ENCODE results near the gene TMTC1. TPM values are rescaled to one million over a fixed set of nuclear protein-coding genes. Genes with fewer than 3 reads are reported as not detected.
"Not testable (repeated sequence)": the region's sequence is repeated elsewhere in the genome, so short reads cannot be mapped to it uniquely, and the experiment has no call there.

The TMTC1 gene
- total RNA-seq: 0.27 TPM

DNA sequence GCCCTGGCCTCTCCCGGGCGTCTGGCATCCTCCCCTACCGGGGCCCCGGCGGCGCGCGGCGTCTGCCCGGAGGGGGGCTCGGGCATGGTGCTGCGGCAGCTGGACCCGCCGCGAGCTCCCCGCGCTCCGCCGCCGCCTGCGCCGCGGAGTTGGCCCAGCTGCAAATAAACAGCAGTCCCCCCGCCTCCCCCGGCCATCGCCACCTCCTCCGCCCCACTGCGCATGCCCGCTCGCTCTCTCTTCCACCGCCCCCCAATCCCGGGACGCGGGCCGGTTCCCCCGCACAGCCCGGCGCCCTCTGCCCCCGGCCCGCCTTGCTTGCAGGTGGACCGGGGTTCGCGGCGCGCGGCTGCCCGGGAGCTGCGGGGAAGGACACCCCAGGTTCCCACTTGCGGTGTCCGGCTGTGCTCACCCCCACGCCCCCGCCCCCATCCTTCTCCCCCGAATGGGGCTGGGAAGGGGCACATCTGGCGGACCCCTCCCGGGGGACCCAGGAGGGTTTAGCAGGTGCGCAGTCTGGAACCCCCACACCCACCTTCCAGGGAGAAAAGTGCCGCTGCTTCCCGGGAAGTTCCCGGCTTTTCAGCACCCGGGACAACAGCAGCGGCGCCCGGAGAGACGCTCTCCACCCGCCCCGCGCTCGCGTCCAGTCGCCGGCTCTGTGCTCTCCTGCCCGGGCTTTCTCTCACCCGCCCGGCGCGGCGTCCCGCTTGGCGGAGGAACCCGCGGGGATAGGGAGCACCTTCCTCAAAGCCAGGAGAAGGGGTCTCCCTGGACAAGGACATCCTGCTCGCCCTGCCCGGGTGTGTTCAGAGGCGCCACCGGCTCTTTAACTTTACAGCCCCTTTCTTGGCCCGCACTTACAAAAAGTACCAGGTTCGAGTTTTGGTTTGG is at the start of gene TMTC1:
Gene TMTC1 (minus strand): TSS at position 170 of the 894 bp plus-strand sequence. CDS start 191 bp downstream, outside the sequence.
- DNase-seq (ENCODE audit: low read depth in 2 of 3, low spot score in 2 of 3): peak in 2 of 3 donors; percentile 37 to 55

DNA sequence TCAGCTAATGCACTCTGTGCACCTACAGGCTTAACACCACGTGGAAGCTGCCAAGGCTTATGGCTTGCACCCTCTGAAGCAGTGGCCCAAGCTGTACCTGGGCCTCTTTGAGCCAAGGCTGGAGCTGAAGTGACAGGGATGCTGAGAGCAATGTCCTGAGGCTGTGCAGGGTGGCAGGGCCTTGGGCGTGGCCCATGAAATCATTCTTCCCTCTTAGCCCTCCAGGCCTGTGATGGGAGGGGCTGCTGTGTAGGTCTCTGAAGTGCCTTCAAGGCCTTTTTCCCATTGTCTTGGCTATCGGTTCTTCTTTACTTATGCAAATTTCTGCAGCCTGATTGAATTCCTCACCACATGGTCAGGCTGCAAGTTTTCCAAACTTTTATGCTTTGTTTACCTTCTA is 47.4 kb upstream of the TMTC1 start:
- DNase-seq (ENCODE audit: low read depth in 2 of 3, low spot score in 2 of 3): no peak

DNA sequence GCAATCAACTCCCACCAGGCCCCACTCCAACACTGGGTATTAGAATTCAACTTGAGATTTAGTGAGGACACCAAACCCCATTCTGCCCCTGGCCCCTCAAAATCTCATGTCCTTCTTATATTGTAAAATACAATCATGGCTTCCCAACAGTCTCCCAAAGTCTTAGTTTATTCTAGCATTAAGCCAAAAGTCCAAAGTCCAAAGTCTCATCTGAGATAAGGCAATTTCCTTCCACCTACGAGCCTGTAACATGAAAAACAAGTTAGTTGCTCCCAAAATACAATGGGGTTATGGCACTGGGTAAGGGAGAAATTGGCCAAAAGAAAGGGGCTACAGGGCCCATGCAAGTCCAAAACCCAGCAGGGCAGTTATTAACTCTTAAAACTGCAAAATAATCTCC is 46.6 kb upstream of the TMTC1 start:
- no peak for DNase-seq (ENCODE audit: low read depth in 2 of 3, low spot score in 2 of 3)

DNA sequence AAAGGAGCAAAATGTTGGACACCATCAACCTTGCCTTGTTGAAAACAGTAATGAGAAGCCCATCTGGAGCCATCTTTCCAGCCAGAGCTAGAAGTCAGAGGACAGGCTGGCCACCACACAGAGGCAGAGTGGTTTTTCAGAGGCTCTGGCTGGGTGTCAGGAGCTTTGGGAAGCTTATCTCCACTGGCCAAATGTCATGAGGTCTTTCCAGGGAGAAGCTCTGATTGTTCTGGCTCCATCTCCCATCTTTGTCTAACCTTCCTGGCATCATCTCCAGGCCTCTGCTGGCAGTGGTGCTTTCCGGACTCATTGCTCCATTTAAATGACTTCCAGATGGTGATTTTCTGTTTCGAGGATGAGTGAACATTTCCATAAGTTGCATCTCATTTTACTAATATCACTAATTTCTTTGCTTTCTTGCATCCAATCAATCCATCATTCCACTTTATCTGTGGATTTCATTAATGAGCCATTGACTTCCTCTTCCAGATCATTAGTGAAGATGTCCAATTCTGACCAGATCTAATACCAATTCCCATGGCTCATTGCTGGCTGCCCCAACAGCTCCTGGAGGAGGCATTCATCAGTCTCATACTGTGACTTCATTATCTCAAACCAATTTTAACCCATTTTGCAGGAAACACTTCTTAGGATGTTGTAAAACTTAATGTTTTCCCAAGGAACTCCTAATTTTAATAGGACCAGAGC is 35.3 kb upstream of the TMTC1 start:
- DNase-seq (ENCODE audit: low read depth in 2 of 3, low spot score in 2 of 3): no peak

DNA sequence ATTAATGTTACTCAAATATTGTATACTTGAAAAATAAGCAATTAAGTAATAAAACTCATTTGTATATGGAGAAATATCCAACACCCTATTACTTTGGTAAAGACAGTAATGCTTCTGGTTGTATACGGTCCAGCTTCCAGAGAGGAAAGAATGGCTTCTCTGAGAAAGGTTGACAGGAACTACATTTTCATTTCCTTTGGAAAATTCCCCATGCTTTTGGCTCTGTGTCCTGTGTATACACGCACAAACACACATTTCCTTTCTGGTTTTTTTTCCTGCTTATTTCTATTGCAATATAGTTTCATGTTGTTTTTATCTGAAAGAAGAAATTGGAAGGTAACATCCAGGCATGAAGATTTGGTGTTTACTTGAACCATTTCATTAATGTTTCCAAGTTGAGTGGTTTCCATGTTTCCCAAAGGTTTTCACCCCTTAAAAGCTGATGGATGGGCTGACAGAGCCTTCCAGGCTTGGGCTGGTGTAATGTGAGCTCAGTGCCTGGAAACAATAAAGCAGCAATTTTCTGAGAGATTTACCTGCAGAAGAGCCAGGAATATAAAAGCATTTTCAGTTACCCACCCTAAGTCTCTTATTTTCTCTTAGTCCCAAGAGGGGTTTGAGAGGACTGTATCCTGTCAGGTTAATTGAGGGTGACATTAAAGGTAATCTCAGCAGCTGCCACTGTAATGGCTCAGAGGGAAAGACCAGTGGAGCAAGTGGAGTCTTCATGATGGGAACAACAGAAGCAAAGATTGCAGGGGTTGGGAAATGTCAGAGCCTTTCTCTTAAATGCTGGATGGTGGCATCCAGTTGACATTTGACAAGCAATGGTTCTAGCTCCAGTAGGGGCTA is 33.4 kb upstream of the TMTC1 start:
- DNase-seq (ENCODE audit: low read depth in 2 of 3, low spot score in 2 of 3): no peak

DNA sequence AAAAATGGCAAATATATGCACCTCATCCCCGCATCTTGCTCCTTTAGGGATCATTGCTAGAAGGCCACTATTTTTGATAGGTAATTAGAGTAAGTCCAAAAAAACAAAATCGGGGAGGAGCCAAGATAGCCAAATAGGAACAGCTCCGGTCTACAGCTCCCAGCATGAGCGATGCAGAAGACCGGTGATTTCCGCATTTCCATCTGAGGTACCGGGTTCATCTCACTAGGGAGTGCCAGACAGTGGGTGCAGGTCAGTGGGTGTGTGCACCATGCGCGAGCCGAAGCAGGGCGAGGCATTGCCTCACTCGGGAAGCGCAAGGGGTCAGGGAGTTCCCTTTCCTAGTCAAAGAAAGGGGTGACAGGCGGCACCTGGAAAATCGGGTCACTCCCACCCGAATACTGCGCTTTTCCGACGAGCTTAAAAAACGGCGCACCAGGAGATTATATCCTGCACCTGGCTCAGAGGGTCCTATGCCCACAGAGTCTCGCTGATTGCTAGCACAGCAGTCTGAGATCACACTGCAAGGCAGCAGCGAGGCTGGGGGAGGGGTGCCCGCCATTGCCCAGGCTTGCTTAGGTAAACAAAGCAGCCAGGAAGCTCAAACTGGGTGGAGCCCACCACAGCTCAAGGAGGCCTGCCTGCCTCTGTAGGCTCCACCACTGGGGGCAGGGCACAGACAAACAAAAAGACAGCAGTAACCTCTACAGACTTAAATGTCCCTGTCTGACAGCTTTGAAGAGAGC is 26.0 kb upstream of the TMTC1 start:
- not testable (repeated sequence) for DNase-seq (ENCODE audit: low read depth in 2 of 3, low spot score in 2 of 3)

DNA sequence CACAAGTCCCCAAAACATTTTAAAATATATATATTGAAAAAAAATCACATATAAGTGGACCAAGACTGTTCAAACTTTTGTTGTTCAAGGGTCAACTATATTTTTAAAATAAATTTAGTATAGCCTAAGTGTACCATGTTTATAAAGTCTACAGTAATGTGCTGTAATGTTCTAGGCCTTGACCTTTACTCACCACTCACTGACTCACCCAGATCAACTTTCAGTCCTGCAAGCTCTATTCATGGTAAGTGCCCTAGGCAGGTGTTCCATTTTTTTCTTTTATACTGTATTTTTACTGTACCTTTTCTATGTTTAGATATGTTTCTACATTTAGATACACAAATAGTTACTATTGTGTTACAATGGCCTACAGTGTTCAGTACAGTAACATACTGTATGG is 23.4 kb upstream of the TMTC1 start:
- no peak for DNase-seq (ENCODE audit: low read depth in 2 of 3, low spot score in 2 of 3)

DNA sequence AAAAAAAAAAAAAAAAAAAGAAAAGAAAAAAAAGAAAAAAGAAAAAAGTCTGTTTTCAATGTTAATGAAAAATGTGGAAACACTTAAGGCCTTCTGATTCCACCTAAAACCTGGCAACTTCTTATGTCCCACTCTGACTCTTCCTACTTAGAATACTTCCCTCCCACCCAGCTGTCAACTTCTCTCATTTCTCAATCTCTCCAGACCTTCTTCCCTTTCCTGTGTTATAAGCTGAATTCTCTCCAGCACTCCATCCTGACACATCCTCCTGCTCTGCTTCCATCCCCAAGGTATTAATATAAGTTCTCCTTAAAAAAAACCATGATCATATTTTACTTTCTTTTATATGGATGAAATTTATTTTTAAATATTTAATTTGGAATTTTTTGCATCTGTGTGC is 20.3 kb upstream of the TMTC1 start:
- DNase-seq (ENCODE audit: low read depth in 2 of 3, low spot score in 2 of 3): no peak

DNA sequence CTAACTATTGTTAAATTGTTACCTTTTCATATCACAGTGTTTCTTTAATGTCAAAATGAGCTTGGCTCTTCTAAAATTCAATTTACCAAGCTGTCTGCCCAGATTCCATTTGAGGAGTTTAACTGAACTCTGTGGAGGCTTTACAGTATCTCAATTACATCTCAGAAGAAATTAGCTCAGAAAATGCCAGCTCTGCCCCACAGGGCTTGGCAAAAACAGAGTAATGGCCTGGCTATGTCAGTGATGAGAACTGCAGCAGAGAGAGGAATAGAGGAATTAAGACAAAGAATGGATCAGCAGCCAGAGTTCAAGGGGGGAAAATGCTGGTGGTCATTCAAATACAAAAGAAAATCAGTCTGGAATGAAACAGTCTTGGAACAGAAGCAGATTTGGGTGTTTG is 15.8 kb upstream of the TMTC1 start:
- DNase-seq (ENCODE audit: low read depth in 2 of 3, low spot score in 2 of 3): no peak

DNA sequence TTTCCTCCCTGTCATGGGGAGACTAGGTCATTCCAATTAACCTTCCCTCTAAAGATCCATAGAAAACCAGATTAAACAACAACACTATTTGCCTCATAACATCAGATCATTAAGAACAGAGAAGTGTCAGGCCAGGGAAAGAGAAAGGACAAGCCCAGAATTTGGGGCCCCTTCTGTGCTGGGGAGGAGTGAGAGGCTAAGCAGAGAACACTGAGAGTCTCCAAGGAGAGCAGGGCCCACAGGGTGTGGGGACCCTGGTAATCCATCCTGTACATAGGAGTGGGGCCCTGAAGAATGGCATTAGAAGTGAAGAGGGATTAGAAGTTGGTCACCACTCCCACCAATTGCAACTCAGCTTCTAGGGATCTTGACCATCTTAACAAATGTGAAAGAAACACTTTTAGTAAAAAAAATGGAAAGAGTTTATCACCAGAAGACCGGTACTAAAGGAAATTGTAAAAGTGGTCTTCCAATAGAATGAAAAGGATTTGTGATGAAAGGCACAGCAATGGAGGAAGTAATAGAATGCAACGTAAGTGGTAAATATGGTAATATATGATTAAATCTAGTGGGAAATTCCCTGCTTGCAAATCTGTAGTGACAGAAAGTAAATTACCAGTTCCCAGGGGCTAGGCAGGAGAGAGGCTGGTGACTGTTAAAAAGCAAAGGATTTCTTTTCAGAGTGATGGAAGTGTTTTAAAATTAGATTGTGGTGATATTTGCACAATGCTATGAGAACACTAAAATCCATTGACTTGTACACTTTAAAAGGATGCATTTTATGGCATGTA is 14.0 kb upstream of the TMTC1 start:
- DNase-seq (ENCODE audit: low read depth in 2 of 3, low spot score in 2 of 3): no peak

DNA sequence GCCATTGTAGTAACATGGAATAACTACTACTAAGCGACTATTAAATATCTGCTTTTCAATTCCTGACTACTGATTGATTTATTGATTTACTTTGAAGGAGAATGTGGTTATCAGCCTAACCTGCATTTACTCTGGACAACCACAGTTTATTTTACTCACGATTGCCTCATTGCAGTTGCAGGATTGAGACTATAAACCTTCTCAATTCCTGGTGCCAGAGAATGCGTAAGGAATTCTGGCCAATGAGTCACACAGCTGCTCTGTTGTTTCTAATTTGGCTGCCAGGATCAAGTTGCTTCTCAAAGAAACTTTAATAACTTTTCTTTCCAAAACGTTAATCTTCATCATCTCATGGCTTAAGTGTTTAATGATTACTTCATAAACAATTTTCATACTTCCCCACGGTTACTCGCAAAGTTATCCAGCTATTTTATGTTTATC is 13.1 kb upstream of the TMTC1 start:
- DNase-seq (ENCODE audit: low read depth in 2 of 3, low spot score in 2 of 3): no peak

DNA sequence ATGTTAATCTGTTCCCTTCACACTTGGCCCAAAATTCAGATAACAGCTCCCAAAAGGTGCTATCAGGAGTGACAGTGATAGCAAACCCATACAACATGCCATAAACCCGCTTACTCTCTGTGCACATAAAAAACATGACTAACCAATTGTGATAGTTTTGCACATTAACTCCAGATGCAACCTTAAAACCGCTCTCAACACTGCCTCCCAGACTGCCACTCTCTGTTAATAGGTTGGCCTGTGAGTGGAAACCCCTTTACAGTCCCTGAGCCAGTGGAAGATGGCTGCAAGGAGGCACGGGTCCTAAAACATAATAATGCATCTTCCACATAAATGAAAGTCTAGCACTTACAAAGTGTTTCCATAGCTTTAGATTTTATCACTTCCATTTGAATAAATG is 12.0 kb upstream of the TMTC1 start:
- DNase-seq (ENCODE audit: low read depth in 2 of 3, low spot score in 2 of 3): no peak

DNA sequence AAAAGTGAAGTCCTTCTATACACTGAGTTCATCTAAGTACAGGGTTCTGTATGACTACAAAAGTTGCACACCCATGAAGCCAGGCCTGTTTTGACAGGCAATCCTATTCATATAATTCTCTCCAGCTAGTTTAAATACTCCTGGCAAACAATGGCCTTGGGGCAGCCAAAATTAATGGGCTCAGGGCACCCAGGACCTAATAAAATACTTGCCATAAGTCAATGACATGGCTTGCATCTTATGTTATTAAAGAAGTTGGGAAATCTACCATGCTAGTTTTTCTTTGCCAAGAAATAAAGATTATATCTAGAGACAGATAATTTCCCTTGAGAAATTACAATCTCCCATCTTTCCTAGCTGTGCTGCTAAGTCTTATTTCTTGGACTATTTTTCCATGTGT is 11.1 kb upstream of the TMTC1 start:
- no peak for DNase-seq (ENCODE audit: low read depth in 2 of 3, low spot score in 2 of 3)

DNA sequence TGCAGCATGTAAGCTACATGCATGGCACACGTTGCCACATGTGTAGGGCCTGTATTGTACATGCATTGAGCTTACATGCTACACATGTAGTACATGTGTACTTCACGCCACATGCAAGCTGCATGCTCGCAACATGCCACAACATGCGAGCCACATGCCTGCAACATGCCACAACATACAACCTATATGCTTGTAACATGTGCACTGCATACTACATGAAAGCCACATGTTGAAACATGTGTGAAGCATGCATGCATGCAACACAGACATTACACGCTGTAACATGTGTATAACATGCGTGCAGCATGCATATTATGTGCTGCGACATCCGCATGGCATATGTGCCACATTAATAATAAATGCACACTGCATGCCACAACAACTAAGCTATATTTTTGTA is 9.1 kb upstream of the TMTC1 start:
- no peak for DNase-seq (ENCODE audit: low read depth in 2 of 3, low spot score in 2 of 3)

DNA sequence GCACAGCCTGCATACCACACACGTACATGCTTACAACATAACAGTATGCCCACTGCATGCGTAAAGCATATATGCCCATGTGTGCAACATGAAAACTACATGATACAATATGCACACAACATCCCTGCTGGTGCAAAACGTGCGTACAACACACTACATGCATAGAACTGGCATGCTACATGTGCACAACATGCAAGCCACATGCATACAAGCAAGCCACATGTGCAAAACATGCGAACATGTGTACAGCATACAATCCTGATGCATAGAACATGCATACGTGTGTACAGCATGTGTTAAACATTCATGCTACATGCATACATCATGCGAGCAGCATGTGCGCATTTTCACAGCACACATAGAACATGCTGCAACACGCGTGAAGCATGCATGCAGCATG is 8.4 kb upstream of the TMTC1 start:
- no peak for DNase-seq (ENCODE audit: low read depth in 2 of 3, low spot score in 2 of 3)

DNA sequence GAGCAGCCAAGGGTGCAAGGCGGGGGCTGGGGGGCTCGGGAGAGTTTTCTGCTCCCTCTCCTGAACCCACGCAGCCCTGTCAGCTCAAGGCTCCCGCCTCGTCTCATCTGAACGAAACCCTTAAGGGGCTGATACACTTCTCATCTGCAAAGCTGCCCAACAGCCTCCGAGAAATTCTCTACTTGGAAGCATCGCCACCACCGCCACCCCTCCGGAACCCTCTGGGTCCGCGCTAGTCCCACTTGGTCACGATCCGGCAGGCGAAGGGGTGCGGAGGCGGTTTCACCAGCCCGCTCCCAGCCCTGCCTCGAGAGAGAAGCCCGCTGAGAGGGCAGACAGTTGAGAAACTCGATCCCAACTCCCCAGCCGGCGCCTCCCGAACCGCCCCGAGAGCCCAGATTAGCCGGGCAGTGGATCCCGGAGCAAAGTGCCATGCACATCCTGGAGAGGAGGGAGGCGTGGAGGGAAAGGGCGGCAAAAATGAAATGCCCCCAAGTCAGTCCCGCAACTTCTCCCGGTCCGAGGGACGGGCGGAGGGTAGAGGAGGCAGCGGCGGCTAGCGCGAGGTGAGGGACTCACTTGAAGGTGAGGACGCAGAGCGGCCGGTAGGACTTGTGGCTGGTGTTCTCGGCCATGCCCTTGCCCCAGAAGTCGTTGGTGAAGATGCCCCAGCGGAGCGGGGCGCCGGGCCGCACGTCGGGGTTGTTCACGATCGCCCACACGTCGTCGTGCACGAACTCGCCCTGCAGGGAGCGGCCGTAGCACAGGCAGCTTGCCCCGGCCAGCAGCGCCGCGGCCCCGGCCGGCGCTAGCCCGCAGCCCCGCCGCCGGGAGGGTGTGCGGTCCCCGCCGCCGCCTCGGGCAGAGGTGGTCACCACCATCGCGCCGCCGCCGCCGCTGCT is 620 bp downstream of the TMTC1 start:
- peak in 2 of 3 donors; percentile 4 to 14 for DNase-seq (ENCODE audit: low read depth in 2 of 3, low spot score in 2 of 3)

DNA sequence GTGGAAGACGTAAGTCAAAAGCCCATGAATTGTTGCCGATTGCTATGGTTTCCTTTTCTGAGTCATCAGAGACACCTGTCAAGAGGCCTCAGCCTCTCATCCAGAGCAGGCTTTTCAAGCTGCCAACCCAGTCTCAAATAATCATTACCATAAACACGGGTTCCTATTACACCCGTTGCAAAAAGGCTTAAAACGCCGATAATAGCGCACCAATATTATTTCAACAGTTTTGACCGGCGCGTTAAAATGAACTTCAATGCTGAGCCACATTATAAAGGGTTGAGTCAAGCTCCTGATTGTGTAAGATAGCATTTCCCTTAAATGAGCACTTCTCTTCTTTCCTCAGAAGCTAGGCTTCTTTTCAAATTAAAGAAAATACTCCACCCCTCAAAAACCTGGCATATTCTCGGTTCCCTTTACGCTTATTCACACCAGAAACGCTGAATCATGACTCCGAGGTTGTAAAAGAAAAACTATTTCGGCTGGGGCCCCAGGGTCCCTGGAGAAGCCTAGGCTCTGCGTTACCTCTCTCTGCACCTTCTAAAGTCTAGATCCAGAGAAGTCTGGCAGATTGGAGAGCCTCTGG is 1.4 kb downstream of the TMTC1 start:
- DNase-seq (ENCODE audit: low read depth in 2 of 3, low spot score in 2 of 3): peak in 2 of 3 donors; percentile 55 to 79

DNA sequence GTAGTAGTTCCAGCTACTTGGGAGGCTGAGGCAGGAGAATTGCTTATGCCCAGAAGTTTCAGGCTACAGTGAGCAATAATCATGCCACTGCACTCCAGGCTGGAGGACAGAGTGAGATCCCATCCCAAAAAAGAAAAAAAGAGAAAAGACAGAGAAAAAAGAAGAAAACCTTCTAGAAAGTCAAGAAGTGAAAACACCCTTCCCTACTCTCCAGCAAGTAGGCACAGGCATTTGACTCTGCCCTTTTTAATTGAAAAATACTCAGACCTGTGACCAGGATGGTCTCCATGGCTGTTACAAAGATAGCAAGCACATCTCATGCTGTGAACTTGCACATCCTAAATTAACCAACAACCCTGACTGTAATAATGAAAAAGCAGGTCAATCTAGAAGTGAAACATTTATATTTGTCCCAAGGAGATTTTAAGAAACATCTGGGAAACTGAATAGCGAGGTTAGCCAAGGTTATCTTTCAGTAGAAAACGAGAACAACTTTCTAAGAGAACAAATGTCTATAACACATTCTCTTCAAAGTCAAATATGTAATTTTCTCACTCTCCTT is 2.0 kb downstream of the TMTC1 start:
- no peak for DNase-seq (ENCODE audit: low read depth in 2 of 3, low spot score in 2 of 3)

All from hematopoietic multipotent progenitor cell (in vitro differentiated cells).